SK-N-SH treated with all-trans-retinoic acid at 6 μM for 48 hours (cell line): ENCODE data around the gene CST3.
A peak's percentile ranks its signal among the peaks of the same experiment; 100 is the strongest.

Experiments
- ATAC-seq: fragments of 200-7000 bp; cut with Tn5 transposase; 3 replicates; pipeline ENCODE4 v1.9.1; 2020; ENCODE audit warnings: mild to moderate bottlenecking, moderate library complexity
- ARNTL ChIP-seq: fragments of 450-650 bp; formaldehyde crosslinking; IDR thresholded peaks from 2 replicates; pipeline ENCODE4 v1.5.0; 2020; ENCODE audit warnings: low read depth, mild to moderate bottlenecking, moderate library complexity, borderline replicate concordance
- BACH2 ChIP-seq: fragments of 250-450 bp; sonication (Bioruptor Pico); IDR thresholded peaks from 2 replicates; pipeline ENCODE4 v1.9.0; 2021; ENCODE audit warnings: mild to moderate bottlenecking, borderline replicate concordance
- CSDC2 ChIP-seq: fragments of 250-450 bp; sonication (Bioruptor Pico); IDR thresholded peaks from 2 replicates; pipeline ENCODE4 v1.5.0; 2020; ENCODE audit warnings: mild to moderate bottlenecking, moderate library complexity
- CSRNP3 ChIP-seq: fragments of 250-450 bp; sonication (Bioruptor Pico); IDR thresholded peaks from 2 replicates; pipeline ENCODE4 v1.5.1; 2021; ENCODE audit warnings: mild to moderate bottlenecking, moderate library complexity
- ESRRG ChIP-seq: fragments of 250-450 bp; sonication (Bioruptor Pico); IDR thresholded peaks from 2 replicates; pipeline ENCODE4 v1.6.1; 2021; ENCODE audit warnings: mild to moderate bottlenecking
- GLIS3 ChIP-seq: fragments of 250-450 bp; sonication (Bioruptor Pico); IDR thresholded peaks from 2 replicates; pipeline ENCODE4 v1.5.0; 2020; ENCODE audit warnings: mild to moderate bottlenecking, moderate library complexity
- ISL1 ChIP-seq: fragments of 250-450 bp; sonication (Bioruptor Pico); IDR thresholded peaks from 2 replicates; pipeline ENCODE4 v2.1.2; 2022; ENCODE audit warnings: mild to moderate bottlenecking, moderate library complexity
- POU6F1 ChIP-seq: fragments of 250-450 bp; sonication (Bioruptor Pico); IDR thresholded peaks from 2 replicates; pipeline ENCODE4 v1.8.0; 2021; ENCODE audit warnings: low read depth, mild to moderate bottlenecking, moderate library complexity, borderline replicate concordance
- RARB ChIP-seq: fragments of 250-450 bp; sonication (Bioruptor Pico); IDR thresholded peaks from 2 replicates; pipeline ENCODE4 v1.8.0; 2021; ENCODE audit warnings: mild to moderate bottlenecking, moderate library complexity
- TCF4 ChIP-seq: fragments of 250-450 bp; sonication (Bioruptor Pico); IDR thresholded peaks from 2 replicates; pipeline ENCODE4 v1.8.0; 2021; ENCODE audit warnings: mild to moderate bottlenecking, moderate library complexity, borderline replicate concordance
- TOX ChIP-seq: fragments of 250-450 bp; sonication (Bioruptor Pico); IDR thresholded peaks from 2 replicates; pipeline ENCODE4 v1.8.0; 2021; ENCODE audit warnings: mild to moderate bottlenecking, moderate library complexity, borderline replicate concordance
- ZC3H10 ChIP-seq: fragments of 250-450 bp; sonication (Bioruptor Pico); IDR thresholded peaks from 2 replicates; pipeline ENCODE4 v1.5.1; 2021; ENCODE audit warnings: mild to moderate bottlenecking, moderate library complexity
- ZFP3 ChIP-seq: fragments of 250-450 bp; sonication (Bioruptor Pico); IDR thresholded peaks from 2 replicates; pipeline ENCODE4 v1.5.0; 2020; ENCODE audit warnings: mild to moderate bottlenecking, moderate library complexity
- ZFP30 ChIP-seq: fragments of 450-650 bp; formaldehyde crosslinking; IDR thresholded peaks from 2 replicates; pipeline ENCODE4 v1.5.0; 2022; ENCODE audit warnings: mild to moderate bottlenecking, moderate library complexity
- ZNF565 ChIP-seq: fragments of 450-650 bp; formaldehyde crosslinking; conservative IDR thresholded peaks from 2 replicates; pipeline ENCODE4 v1.5.0; 2020; ENCODE audit warnings: low read depth, mild to moderate bottlenecking, moderate library complexity
- ZNF8 ChIP-seq: fragments of 450-650 bp; formaldehyde crosslinking; IDR thresholded peaks from 2 replicates; pipeline ENCODE4 v1.5.0; 2020; ENCODE audit warnings: mild to moderate bottlenecking, moderate library complexity
- TF ChIP-seq, protein P1 (sequence below): fragments of 250-450 bp; sonication (Bioruptor Pico); IDR thresholded peaks from 2 replicates; pipeline ENCODE4 v1.8.0; 2020; ENCODE audit warnings: mild to moderate bottlenecking, moderate library complexity, borderline replicate concordance
- TF ChIP-seq, protein P2 (sequence below): fragments of 250-450 bp; sonication (Bioruptor Pico); IDR thresholded peaks from 2 replicates; pipeline ENCODE4 v1.5.0; 2020; ENCODE audit warnings: mild to moderate bottlenecking, moderate library complexity

Gene CST3

GRCh38 chr20:23607497-23608245 is 30.1 kb downstream of the CST3 start:
- no peak for ATAC-seq
- no peak for TF ChIP-seq GLIS3 (CRISPR knock-in tag)
- TF ChIP-seq RARB (CRISPR knock-in tag), result no peak
- no peak for TF ChIP-seq ZC3H10 (CRISPR knock-in tag)
- TF ChIP-seq CSDC2 (CRISPR knock-in tag), result no peak
- no peak for TF ChIP-seq CSRNP3 (CRISPR knock-in tag)
- TF ChIP-seq ESRRG (CRISPR knock-in tag), result no peak
- no peak for TF ChIP-seq BACH2 (CRISPR knock-in tag)
- TF ChIP-seq TCF4 (CRISPR knock-in tag), result no peak
- TF ChIP-seq, protein P1, sequence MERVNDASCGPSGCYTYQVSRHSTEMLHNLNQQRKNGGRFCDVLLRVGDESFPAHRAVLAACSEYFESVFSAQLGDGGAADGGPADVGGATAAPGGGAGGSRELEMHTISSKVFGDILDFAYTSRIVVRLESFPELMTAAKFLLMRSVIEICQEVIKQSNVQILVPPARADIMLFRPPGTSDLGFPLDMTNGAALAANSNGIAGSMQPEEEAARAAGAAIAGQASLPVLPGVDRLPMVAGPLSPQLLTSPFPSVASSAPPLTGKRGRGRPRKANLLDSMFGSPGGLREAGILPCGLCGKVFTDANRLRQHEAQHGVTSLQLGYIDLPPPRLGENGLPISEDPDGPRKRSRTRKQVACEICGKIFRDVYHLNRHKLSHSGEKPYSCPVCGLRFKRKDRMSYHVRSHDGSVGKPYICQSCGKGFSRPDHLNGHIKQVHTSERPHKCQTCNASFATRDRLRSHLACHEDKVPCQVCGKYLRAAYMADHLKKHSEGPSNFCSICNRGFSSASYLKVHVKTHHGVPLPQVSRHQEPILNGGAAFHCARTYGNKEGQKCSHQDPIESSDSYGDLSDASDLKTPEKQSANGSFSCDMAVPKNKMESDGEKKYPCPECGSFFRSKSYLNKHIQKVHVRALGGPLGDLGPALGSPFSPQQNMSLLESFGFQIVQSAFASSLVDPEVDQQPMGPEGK (CRISPR knock-in tag), result no peak
- no peak for TF ChIP-seq TOX
- no peak for TF ChIP-seq ZFP3 (CRISPR knock-in tag)
- TF ChIP-seq, protein P2, sequence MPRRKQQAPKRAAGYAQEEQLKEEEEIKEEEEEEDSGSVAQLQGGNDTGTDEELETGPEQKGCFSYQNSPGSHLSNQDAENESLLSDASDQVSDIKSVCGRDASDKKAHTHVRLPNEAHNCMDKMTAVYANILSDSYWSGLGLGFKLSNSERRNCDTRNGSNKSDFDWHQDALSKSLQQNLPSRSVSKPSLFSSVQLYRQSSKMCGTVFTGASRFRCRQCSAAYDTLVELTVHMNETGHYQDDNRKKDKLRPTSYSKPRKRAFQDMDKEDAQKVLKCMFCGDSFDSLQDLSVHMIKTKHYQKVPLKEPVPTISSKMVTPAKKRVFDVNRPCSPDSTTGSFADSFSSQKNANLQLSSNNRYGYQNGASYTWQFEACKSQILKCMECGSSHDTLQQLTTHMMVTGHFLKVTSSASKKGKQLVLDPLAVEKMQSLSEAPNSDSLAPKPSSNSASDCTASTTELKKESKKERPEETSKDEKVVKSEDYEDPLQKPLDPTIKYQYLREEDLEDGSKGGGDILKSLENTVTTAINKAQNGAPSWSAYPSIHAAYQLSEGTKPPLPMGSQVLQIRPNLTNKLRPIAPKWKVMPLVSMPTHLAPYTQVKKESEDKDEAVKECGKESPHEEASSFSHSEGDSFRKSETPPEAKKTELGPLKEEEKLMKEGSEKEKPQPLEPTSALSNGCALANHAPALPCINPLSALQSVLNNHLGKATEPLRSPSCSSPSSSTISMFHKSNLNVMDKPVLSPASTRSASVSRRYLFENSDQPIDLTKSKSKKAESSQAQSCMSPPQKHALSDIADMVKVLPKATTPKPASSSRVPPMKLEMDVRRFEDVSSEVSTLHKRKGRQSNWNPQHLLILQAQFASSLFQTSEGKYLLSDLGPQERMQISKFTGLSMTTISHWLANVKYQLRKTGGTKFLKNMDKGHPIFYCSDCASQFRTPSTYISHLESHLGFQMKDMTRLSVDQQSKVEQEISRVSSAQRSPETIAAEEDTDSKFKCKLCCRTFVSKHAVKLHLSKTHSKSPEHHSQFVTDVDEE (CRISPR knock-in tag), result no peak
- TF ChIP-seq ARNTL (CRISPR knock-in tag), result no peak

DNA sequence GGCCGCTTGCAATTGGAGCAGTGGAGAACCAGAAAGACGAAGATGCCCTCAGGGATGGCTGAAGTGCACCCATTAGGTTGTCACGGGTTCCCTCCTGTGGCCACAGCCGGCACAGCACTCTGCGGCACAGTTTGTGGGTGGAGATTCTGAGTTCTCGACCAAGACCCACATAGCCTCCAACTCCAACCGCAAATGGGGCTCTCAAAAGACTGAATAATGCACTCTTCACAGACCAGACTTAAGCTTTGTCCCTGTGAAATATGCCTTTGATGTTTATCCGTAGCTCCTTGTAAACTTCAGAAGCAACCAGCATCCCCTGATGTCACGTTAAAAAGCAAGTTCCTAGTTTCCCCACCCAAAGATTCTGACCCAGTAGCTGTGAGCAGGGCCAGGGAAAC is 31.1 kb downstream of the CST3 start:
- peak; percentile 98 for ATAC-seq

More for the DNA sequence above, 31.1 kb downstream of the CST3 start:
- no peak for TF ChIP-seq ZFP30 (CRISPR knock-in tag)
- no peak for TF ChIP-seq POU6F1 (CRISPR knock-in tag)
- no peak for TF ChIP-seq ZFP3 (CRISPR knock-in tag)
- TF ChIP-seq ESRRG (CRISPR knock-in tag), result no peak
- no peak for TF ChIP-seq BACH2 (CRISPR knock-in tag)
- TF ChIP-seq, protein P1 (CRISPR knock-in tag), result no peak
- TF ChIP-seq GLIS3 (CRISPR knock-in tag), result no peak
- no peak for TF ChIP-seq ZNF565 (CRISPR knock-in tag)
- no peak for TF ChIP-seq RARB (CRISPR knock-in tag)
- TF ChIP-seq ISL1, result no peak
- no peak for TF ChIP-seq TOX
- TF ChIP-seq ZNF8, result no peak
